Measurements from ENCODE around the gene DHX32. TPM values are rescaled to one million over a fixed set of nuclear protein-coding genes. Genes with fewer than 3 reads are reported as not detected.
"Not testable (repeated sequence)": the region's sequence is repeated elsewhere in the genome, so short reads cannot be mapped to it uniquely, and the experiment has no call there.

DHX32 gene
- total RNA-seq, 1 donor from 2014 or later: 39.4 TPM

- H3K79me2 ChIP-seq (ENCODE audit: insufficient read depth, low read length); H3K9me3 Mint-ChIP-seq (ENCODE audit: unreplicated experiment); H2AFZ ChIP-seq (ENCODE audit: low read depth, low read length); H3K9me3 ChIP-seq (ENCODE audit: insufficient read depth, low read depth, low read length); H3K27me3 ChIP-seq (ENCODE audit: insufficient read depth, low read length); H3K4me3 ChIP-seq (ENCODE audit: insufficient read depth, low read depth, low read length); H3K4me1 ChIP-seq (ENCODE audit: insufficient read depth, low read length); FAIRE-seq; H3K36me3 ChIP-seq (ENCODE audit: insufficient read depth, low read length); H3K9ac ChIP-seq (ENCODE audit: low read length); H3K27me3 Mint-ChIP-seq (ENCODE audit: low read depth, unreplicated experiment); H3K36me3 Mint-ChIP-seq (ENCODE audit: low read depth, unreplicated experiment); H4K20me1 ChIP-seq (ENCODE audit: insufficient read depth, low read length); H3K4me3 Mint-ChIP-seq (ENCODE audit: unreplicated experiment): not testable (repeated sequence)
- Mint-ChIP-seq H3K4me1 (ENCODE audit: low read depth, unreplicated experiment) (peaks cover 19% of the 10 kb centered on the region), H3K27ac (ENCODE audit: unreplicated experiment) (peak overlapping the region; percentile 36)
- H3K4me2 ChIP-seq (ENCODE audit: low read length): peak overlapping the region; percentile 41
- peak overlapping the region; percentile 38 for H3K27ac ChIP-seq (ENCODE audit: low read depth, low read length)
- DNase-seq (ENCODE audit: low read depth): peak; percentile 85
Measured at GRCh38 chr10:125900963-125901362, 19.9 kb upstream of the DHX32 start.

- Mint-ChIP-seq H3K4me3 (ENCODE audit: unreplicated experiment) (peak overlapping the region; percentile 85), H3K4me1 (ENCODE audit: low read depth, unreplicated experiment) (peaks cover 21% of the 10 kb centered on the region), H3K27ac (ENCODE audit: unreplicated experiment) (peak overlapping the region; percentile 64)
- not testable (repeated sequence) for H3K27me3 Mint-ChIP-seq (ENCODE audit: low read depth, unreplicated experiment); DNase-seq (ENCODE audit: low read depth); H3K36me3 ChIP-seq (ENCODE audit: insufficient read depth, low read length); H3K36me3 Mint-ChIP-seq (ENCODE audit: low read depth, unreplicated experiment); FAIRE-seq; H2AFZ ChIP-seq (ENCODE audit: low read depth, low read length); H3K4me1 ChIP-seq (ENCODE audit: insufficient read depth, low read length); H3K27me3 ChIP-seq (ENCODE audit: insufficient read depth, low read length); H3K9me3 Mint-ChIP-seq (ENCODE audit: unreplicated experiment); H3K9me3 ChIP-seq (ENCODE audit: insufficient read depth, low read depth, low read length); H4K20me1 ChIP-seq (ENCODE audit: insufficient read depth, low read length)
- Histone ChIP-seq H3K9ac (ENCODE audit: low read length) (peak overlapping the region; percentile 91), H3K4me2 (ENCODE audit: low read length) (peak overlapping the region; percentile 83), H3K27ac (ENCODE audit: low read depth, low read length) (peak overlapping the region; percentile 42), H3K79me2 (ENCODE audit: insufficient read depth, low read length) (peaks cover 23% of the 10 kb centered on the region), H3K4me3 (ENCODE audit: insufficient read depth, low read depth, low read length) (peak overlapping the region; percentile 76)
Measured at GRCh38 chr10:125897317-125897716, 16.2 kb upstream of the DHX32 start.

- H2AFZ ChIP-seq (ENCODE audit: low read depth, low read length): peak within 1 kb of the TSS; percentile 82
- peak; percentile 79 for DNase-seq (ENCODE audit: low read depth)
- H3K36me3 Mint-ChIP-seq (ENCODE audit: low read depth, unreplicated experiment); H3K36me3 ChIP-seq (ENCODE audit: insufficient read depth, low read length); FAIRE-seq; H3K4me1 ChIP-seq (ENCODE audit: insufficient read depth, low read length); H4K20me1 ChIP-seq (ENCODE audit: insufficient read depth, low read length); H3K9me3 Mint-ChIP-seq (ENCODE audit: unreplicated experiment); H3K27me3 ChIP-seq (ENCODE audit: insufficient read depth, low read length); H3K9me3 ChIP-seq (ENCODE audit: insufficient read depth, low read depth, low read length); H3K27me3 Mint-ChIP-seq (ENCODE audit: low read depth, unreplicated experiment): not testable (repeated sequence)
- peak within 1 kb of the TSS; percentile 83 for H3K4me2 ChIP-seq (ENCODE audit: low read length)
- H3K4me3 Mint-ChIP-seq (ENCODE audit: unreplicated experiment): peak within 1 kb of the TSS; percentile 92
- peaks cover 19% of the 10 kb centered on the region for H3K4me1 Mint-ChIP-seq (ENCODE audit: low read depth, unreplicated experiment)
- peak within 1 kb of the TSS; percentile 83 for H3K27ac ChIP-seq (ENCODE audit: low read depth, low read length)
- peak within 1 kb of the TSS; percentile 98 for H3K27ac Mint-ChIP-seq (ENCODE audit: unreplicated experiment)
- H3K79me2 ChIP-seq (ENCODE audit: insufficient read depth, low read length): peaks cover 30% of the 10 kb centered on the region
- H3K9ac ChIP-seq (ENCODE audit: low read length): peak within 1 kb of the TSS; percentile 91
- peak within 1 kb of the TSS; percentile 76 for H3K4me3 ChIP-seq (ENCODE audit: insufficient read depth, low read depth, low read length)
Measured at GRCh38 chr10:125896088-125896934, 15.2 kb upstream of the DHX32 start, which contains the start of gene FANK1. Gene FANK1, plus strand, starts transcription at chr10:125896564. Its CDS starts 79 bp downstream, at chr10:125896643.

GRCh38 chr10:125895130-125896087, 14.3 kb upstream of the DHX32 start:
- H3K79me2 ChIP-seq (ENCODE audit: insufficient read depth, low read length): peaks cover 30% of the 10 kb centered on the region
- peak overlapping the region; percentile 82 for H2AFZ ChIP-seq (ENCODE audit: low read depth, low read length)
- peak overlapping the region; percentile 76 for H3K4me3 ChIP-seq (ENCODE audit: insufficient read depth, low read depth, low read length)
- H3K27ac ChIP-seq (ENCODE audit: low read depth, low read length): peak overlapping the region; percentile 83
- H3K9me3 Mint-ChIP-seq (ENCODE audit: unreplicated experiment); H4K20me1 ChIP-seq (ENCODE audit: insufficient read depth, low read length); FAIRE-seq; H3K27me3 Mint-ChIP-seq (ENCODE audit: low read depth, unreplicated experiment); H3K4me1 ChIP-seq (ENCODE audit: insufficient read depth, low read length); H3K36me3 ChIP-seq (ENCODE audit: insufficient read depth, low read length); H3K27me3 ChIP-seq (ENCODE audit: insufficient read depth, low read length); H3K36me3 Mint-ChIP-seq (ENCODE audit: low read depth, unreplicated experiment); H3K9me3 ChIP-seq (ENCODE audit: insufficient read depth, low read depth, low read length): not testable (repeated sequence)
- peak overlapping the region; percentile 98 for H3K27ac Mint-ChIP-seq (ENCODE audit: unreplicated experiment)
- peak; percentile 67 for DNase-seq (ENCODE audit: low read depth)
- peak overlapping the region; percentile 92 for H3K4me3 Mint-ChIP-seq (ENCODE audit: unreplicated experiment)
- peak overlapping the region; percentile 83 for H3K4me2 ChIP-seq (ENCODE audit: low read length)
- H3K9ac ChIP-seq (ENCODE audit: low read length): peak overlapping the region; percentile 91
- peaks cover 13% of the 10 kb centered on the region for H3K4me1 Mint-ChIP-seq (ENCODE audit: low read depth, unreplicated experiment)

GRCh38 chr10:125894176-125894575, 13.1 kb upstream of the DHX32 start:
- H3K9me3 ChIP-seq (ENCODE audit: insufficient read depth, low read depth, low read length); H3K27me3 ChIP-seq (ENCODE audit: insufficient read depth, low read length); H3K9me3 Mint-ChIP-seq (ENCODE audit: unreplicated experiment); H3K27me3 Mint-ChIP-seq (ENCODE audit: low read depth, unreplicated experiment); H3K36me3 ChIP-seq (ENCODE audit: insufficient read depth, low read length); DNase-seq (ENCODE audit: low read depth); FAIRE-seq; H3K9ac ChIP-seq (ENCODE audit: low read length); H2AFZ ChIP-seq (ENCODE audit: low read depth, low read length); H4K20me1 ChIP-seq (ENCODE audit: insufficient read depth, low read length); H3K27ac ChIP-seq (ENCODE audit: low read depth, low read length); H3K36me3 Mint-ChIP-seq (ENCODE audit: low read depth, unreplicated experiment); H3K4me3 ChIP-seq (ENCODE audit: insufficient read depth, low read depth, low read length); H3K4me1 ChIP-seq (ENCODE audit: insufficient read depth, low read length): not testable (repeated sequence)
- peaks cover 13% of the 10 kb centered on the region for H3K4me1 Mint-ChIP-seq (ENCODE audit: low read depth, unreplicated experiment)
- peaks cover 30% of the 10 kb centered on the region for H3K79me2 ChIP-seq (ENCODE audit: insufficient read depth, low read length)
- peak overlapping the region; percentile 92 for H3K4me3 Mint-ChIP-seq (ENCODE audit: unreplicated experiment)
- H3K27ac Mint-ChIP-seq (ENCODE audit: unreplicated experiment): peak overlapping the region; percentile 72
- H3K4me2 ChIP-seq (ENCODE audit: low read length): peak overlapping the region; percentile 25
